Smooth muscle cell (in vitro differentiated cells): ENCODE data around the gene ZNRF2. TPM values are rescaled to one million over a fixed set of nuclear protein-coding genes. Genes with fewer than 3 reads are reported as not detected.

Experiments used
- DNase-seq: peaks from one replicate; lab custom pipeline; 2025; ENCODE audit not compliant: unreplicated experiment; lab: John Stamatoyannopoulos, UW
- H2AFZ ChIP-seq: fragments of 200-600 bp; sonication (generic); 2 replicates; pipeline ENCODE4 v1.6.0; 2016; ENCODE audit warnings: antibody characterized with exemption, low read depth, mild to moderate bottlenecking
- H3F3A ChIP-seq: fragments of 200-600 bp; sonication (generic); 2 replicates; pipeline ENCODE4 v1.6.0; 2017; ENCODE audit warnings: antibody characterized with exemption, low read depth
- H3K27ac ChIP-seq: fragments of 200-600 bp; sonication (generic); 2 replicates; pipeline ENCODE4 v1.5.1; 2016; ENCODE audit warnings: low read depth, mild to moderate bottlenecking
- H3K27me3 ChIP-seq: fragments of 200-600 bp; sonication (generic); 2 replicates; pipeline ENCODE4 v1.6.1; 2016; ENCODE audit warnings: low read depth, mild to moderate bottlenecking
- H3K36me3 ChIP-seq: fragments of 200-600 bp; sonication (generic); 2 replicates; pipeline ENCODE4 v1.5.1; 2016; ENCODE audit warnings: low read depth
- H3K4me1 ChIP-seq: fragments of 200-600 bp; sonication (generic); 2 replicates; pipeline ENCODE4 v1.5.1; 2016; ENCODE audit warnings: low read depth
- H3K4me2 ChIP-seq: fragments of 200-600 bp; sonication (generic); 2 replicates; pipeline ENCODE4 v1.6.0; 2016; ENCODE audit warnings: mild to moderate bottlenecking
- H3K4me3 ChIP-seq: fragments of 200-600 bp; sonication (generic); 2 replicates; pipeline ENCODE4 v1.5.1; 2016; ENCODE audit warnings: mild to moderate bottlenecking
- H3K79me2 ChIP-seq: fragments of 200-600 bp; sonication (generic); 2 replicates; pipeline ENCODE4 v1.6.0; 2016; ENCODE audit warnings: low read depth, mild to moderate bottlenecking
- H3K9ac ChIP-seq: fragments of 200-600 bp; sonication (generic); 2 replicates; pipeline ENCODE4 v1.6.0; 2016; ENCODE audit warnings: low read depth
- H3K9me3 ChIP-seq: fragments of 200-600 bp; sonication (generic); replicated peaks from 2 replicates; pipeline ENCODE4 v1.5.1; 2016; ENCODE audit warnings: low read depth
- H4K20me1 ChIP-seq: fragments of 200-600 bp; sonication (generic); 2 replicates; pipeline ENCODE4 v1.6.0; 2016; ENCODE audit warnings: low read depth
- CTCF ChIP-seq: fragments of 200-600 bp; sonication (generic); IDR thresholded peaks from 2 replicates; pipeline ENCODE4 v1.5.1; 2017; ENCODE audit warnings: borderline replicate concordance, mild to moderate bottlenecking, antibody characterized with exemption; ENCODE audit not compliant: insufficient read depth, poor library complexity, severe bottlenecking
- WGBS: methylation state at CpG from one replicate; pipeline ENCODE4 v1.1.7; 2016; ENCODE audit warnings: low lambda C conversion rate; 5-methylcytosine and 5-hydroxymethylcytosine counted together
- polyA plus RNA-seq: library from polyadenylated mRNA; unstranded; fragments of >200 nt; fragmentation: Nextera tagmentation; extraction: Ambion mirVana; gene quantifications from 2 replicates; pipeline ENCODE4 v1.2.1, GENCODE V29; 2016
- total RNA-seq: library from RNA; depleted of rRNA; stranded (reverse); fragments of >200 nt; gene quantifications from 2 replicates; pipeline ENCODE4 v1.2.3, GENCODE V29; 2014

ZNRF2 gene
- total and polyA plus RNA-seq, 2 experiments from 2014 or later = 2.1 to 13.5 TPM

DNA sequence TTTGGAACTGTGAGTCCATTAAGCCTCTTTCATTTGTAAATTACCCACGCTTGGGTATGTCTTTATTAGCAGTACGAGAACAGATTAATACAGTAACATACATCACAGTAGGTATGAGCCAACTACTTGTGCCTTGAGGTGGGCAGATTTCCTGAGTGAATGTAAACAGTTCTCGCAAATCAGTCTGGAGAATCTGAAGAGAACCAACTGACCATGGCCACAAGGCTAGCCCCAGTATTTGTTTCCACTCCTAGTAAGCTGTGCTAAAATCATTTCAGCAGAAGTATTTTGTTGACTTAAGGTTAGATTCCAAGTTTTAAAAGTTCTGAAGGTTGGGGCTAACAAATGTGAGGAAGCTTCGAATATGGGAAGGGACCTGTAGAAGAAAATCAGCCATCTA lies 111.3 kb downstream of the ZNRF2 start:
- Histone ChIP-seq H3K27me3 (no peaks in the 10 kb centered on the region), H2AFZ (no peak overlapping the region), H3K27ac (no peak overlapping the region), H3K79me2 (no peaks in the 10 kb centered on the region), H3K36me3 (no peaks in the 10 kb centered on the region), H3F3A (peaks cover 7% of the 10 kb centered on the region), H3K9me3 (no peaks in the 10 kb centered on the region), H3K9ac (no peak overlapping the region), H3K4me3 (no peak overlapping the region), H3K4me2 (no peak overlapping the region), H4K20me1 (no peaks in the 10 kb centered on the region), H3K4me1 (no peaks in the 10 kb centered on the region)
- no peak for TF ChIP-seq CTCF
- no peak for DNase-seq
- 86% methylated on average over 4 of the region's 4 CpGs for WGBS

DNA sequence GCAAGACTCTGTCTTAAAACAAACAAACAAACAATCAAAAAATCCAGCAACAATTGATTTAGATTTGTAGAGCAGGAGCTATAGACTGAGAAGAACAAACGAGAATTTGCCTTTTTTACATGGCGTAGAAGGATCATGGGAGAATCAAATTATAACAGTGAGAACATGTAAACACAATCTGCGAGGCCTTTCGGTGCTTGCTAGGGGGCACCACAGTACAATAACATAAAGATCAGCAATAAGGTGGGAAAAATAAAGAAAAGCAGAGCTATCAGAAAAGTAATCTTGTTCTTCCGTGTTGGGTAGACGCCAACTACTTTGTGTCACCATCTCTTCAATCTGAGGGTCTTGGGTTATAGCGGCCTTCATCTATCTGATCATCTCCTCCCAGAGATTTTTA lies 112.0 kb downstream of the ZNRF2 start:
- Histone ChIP-seq H3K4me2 (no peak overlapping the region), H3K9me3 (no peaks in the 10 kb centered on the region), H4K20me1 (no peaks in the 10 kb centered on the region), H3K36me3 (no peaks in the 10 kb centered on the region), H3K9ac (no peak overlapping the region), H3K27me3 (no peaks in the 10 kb centered on the region), H3K27ac (no peak overlapping the region), H3K79me2 (no peaks in the 10 kb centered on the region), H3K4me1 (no peaks in the 10 kb centered on the region), H3F3A (no peaks in the 10 kb centered on the region), H3K4me3 (no peak overlapping the region), H2AFZ (no peak overlapping the region)
- no peak for TF ChIP-seq CTCF
- 85% methylated on average over 7 of the region's 7 CpGs for WGBS
- DNase-seq = no peak

DNA sequence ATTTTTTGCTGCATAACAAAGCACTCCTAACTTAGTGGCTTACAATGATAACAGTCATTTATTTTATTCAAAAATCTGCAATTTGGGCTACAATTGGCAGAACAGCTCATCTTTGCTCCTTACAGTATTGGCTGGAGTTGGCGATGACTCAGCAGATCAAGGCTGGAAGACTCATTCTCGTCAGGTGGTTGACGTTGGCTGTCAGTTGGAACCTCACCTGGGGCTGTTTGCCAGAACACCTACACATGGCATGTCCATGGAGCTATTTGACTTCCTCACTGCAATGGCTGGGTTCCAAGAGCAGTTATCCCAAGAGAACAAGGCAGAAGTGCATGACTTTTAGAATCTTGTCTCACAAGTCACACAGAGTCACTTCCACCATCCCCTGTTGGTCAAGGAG lies 119.1 kb downstream of the ZNRF2 start:
- Histone ChIP-seq H3K79me2 (no peaks in the 10 kb centered on the region), H3F3A (no peaks in the 10 kb centered on the region), H3K4me3 (no peak overlapping the region), H2AFZ (no peak overlapping the region), H3K9me3 (no peaks in the 10 kb centered on the region), H4K20me1 (no peaks in the 10 kb centered on the region), H3K4me1 (no peaks in the 10 kb centered on the region), H3K9ac (no peak overlapping the region), H3K27me3 (no peaks in the 10 kb centered on the region), H3K4me2 (no peak overlapping the region), H3K36me3 (no peaks in the 10 kb centered on the region), H3K27ac (no peak overlapping the region)
- TF ChIP-seq CTCF = no peak
- DNase-seq = no peak
- WGBS = 87% methylated on average over 3 of the region's 3 CpGs

DNA sequence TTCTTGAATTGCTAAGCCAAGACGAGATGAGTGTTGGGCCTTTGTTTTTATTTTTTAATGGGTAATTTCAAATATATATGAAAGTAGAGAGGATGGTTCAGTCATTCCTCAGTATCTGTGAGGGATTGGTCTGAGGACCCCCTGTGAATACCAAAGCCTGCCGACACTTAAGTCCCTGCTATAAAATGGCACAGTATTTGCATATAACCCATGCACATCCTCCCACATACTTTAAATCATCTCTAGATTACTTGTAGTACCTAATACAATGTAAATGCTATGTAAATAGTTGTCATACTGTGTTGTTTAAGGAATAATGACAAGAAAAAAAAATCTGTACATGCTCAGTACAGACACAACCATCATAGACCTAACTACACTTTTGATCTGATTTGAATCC lies 120.8 kb downstream of the ZNRF2 start:
- no peak for DNase-seq
- Histone ChIP-seq H2AFZ (no peak overlapping the region), H3F3A (no peaks in the 10 kb centered on the region), H3K9me3 (no peaks in the 10 kb centered on the region), H4K20me1 (no peaks in the 10 kb centered on the region), H3K27me3 (no peaks in the 10 kb centered on the region), H3K36me3 (no peaks in the 10 kb centered on the region), H3K4me2 (no peak overlapping the region), H3K79me2 (no peaks in the 10 kb centered on the region), H3K27ac (no peak overlapping the region), H3K4me3 (no peak overlapping the region), H3K9ac (no peak overlapping the region), H3K4me1 (no peaks in the 10 kb centered on the region)
- TF ChIP-seq CTCF = no peak
- WGBS = 90% methylated on average over 2 of the region's 2 CpGs
